HG03460 (cell line): Measurements from ENCODE around the gene PKIB.
A peak's percentile ranks its signal among the peaks of the same experiment; 100 is the strongest.
"Not testable (repeated sequence)": the region's sequence is repeated elsewhere in the genome, so short reads cannot be mapped to it uniquely, and the experiment has no call there.

Source experiments
- ATAC-seq: cut with Tn5 transposase; IDR thresholded peaks from one replicate; pipeline ENCODE4 v1.9.1; 2021; ENCODE audit not compliant: unreplicated experiment

Gene PKIB

GRCh38 chr6:122740091-122740490 lies 129.9 kb downstream of the PKIB start:
- ATAC-seq: no peak

- no peak for ATAC-seq
Measured at GRCh38 chr6:122740936-122741335, 130.7 kb downstream of the PKIB start.

GRCh38 chr6:122744247-122744646 lies 134.0 kb downstream of the PKIB start:
- not testable (repeated sequence) for ATAC-seq

GRCh38 chr6:122744856-122745255 lies 134.7 kb downstream of the PKIB start:
- ATAC-seq: not testable (repeated sequence)

- ATAC-seq: no peak
Measured at GRCh38 chr6:122746688-122747087, 136.5 kb downstream of the PKIB start.

GRCh38 chr6:122747573-122747972 lies 137.4 kb downstream of the PKIB start:
- no peak for ATAC-seq

- not testable (repeated sequence) for ATAC-seq
Measured at GRCh38 chr6:122748945-122749344, 138.7 kb downstream of the PKIB start.

GRCh38 chr6:122749451-122750050 lies 139.3 kb downstream of the PKIB start:
- no peak for ATAC-seq

- ATAC-seq: peak; percentile 89
Measured at GRCh38 chr6:122751326-122751725, 141.1 kb downstream of the PKIB start.

- ATAC-seq: no peak
Measured at GRCh38 chr6:122752459-122752858, 142.3 kb downstream of the PKIB start.

GRCh38 chr6:122753000-122753687 lies 142.9 kb downstream of the PKIB start:
- no peak for ATAC-seq

GRCh38 chr6:122753688-122754056 lies 143.5 kb downstream of the PKIB start:
- no peak for ATAC-seq

- ATAC-seq: no peak
Measured at GRCh38 chr6:122754191-122754731, 144.1 kb downstream of the PKIB start.

GRCh38 chr6:122755901-122756300 lies 145.7 kb downstream of the PKIB start:
- no peak for ATAC-seq

- ATAC-seq: peak; percentile 98
Measured at GRCh38 chr6:122758927-122759334, 148.7 kb downstream of the PKIB start.

GRCh38 chr6:122760330-122760729 lies 150.1 kb downstream of the PKIB start:
- ATAC-seq: no peak

- no peak for ATAC-seq
Measured at GRCh38 chr6:122766256-122766655, 156.1 kb downstream of the PKIB start.

GRCh38 chr6:122770835-122771601 lies 160.8 kb downstream of the PKIB start:
- no peak for ATAC-seq

GRCh38 chr6:122772724-122773415 lies 162.7 kb downstream of the PKIB start:
- no peak for ATAC-seq
